H1 (cell line): ENCODE measurements around the gene S1PR3. TPM values are rescaled to one million over a fixed set of nuclear protein-coding genes. Genes with fewer than 3 reads are reported as not detected.

Experiments
- CTCF ChIA-PET: fragments of 300-600 bp; sonication (Branson Sonifier 250); formaldehyde crosslinking; loops from one replicate; lab custom pipeline; 2021; ENCODE audit not compliant: partially characterized antibody; lab: Charles Lee
- POLR2A ChIA-PET: fragments of 300-600 bp; sonication (Branson Sonifier 250); formaldehyde crosslinking; loops from one replicate; lab custom pipeline; 2021; ENCODE audit warnings: inconsistent platforms; ENCODE audit not compliant: partially characterized antibody; lab: Charles Lee
- DNase-seq, 2 experiments: peaks; one replicate each; pipeline versions ENCODE4 v3.0.0 to v3.0.0-alpha.2; 2010 to 2022; ENCODE audit warnings: low spot score in 2 of 2, low read depth in 1 of 2, mixed read lengths in 1 of 2
- FAIRE-seq: peaks from 2 replicates; lab custom pipeline; 2011; peaks lifted over from hg19 to GRCh38; lab: Jason Lieb, UNC
- H2AFZ ChIP-seq: 2 replicates; pipeline ENCODE4 v1.8.1; 2012; ENCODE audit warnings: low read length, inconsistent platforms
- H2AK5ac ChIP-seq: 2 replicates; pipeline ENCODE4 v1.6.1; 2013; ENCODE audit warnings: low read depth, low read length
- H2BK120ac ChIP-seq: replicated peaks from 2 replicates; pipeline ENCODE3; 2013; ENCODE audit warnings: low read depth, low read length, inconsistent platforms
- H2BK12ac ChIP-seq: 2 replicates; pipeline ENCODE4 v1.6.1; 2013; ENCODE audit warnings: low read depth, low read length
- H2BK15ac ChIP-seq: 2 replicates; pipeline ENCODE4 v1.6.1; 2013; ENCODE audit warnings: low read length
- H2BK20ac ChIP-seq: 2 replicates; pipeline ENCODE4 v1.6.1; 2013; ENCODE audit warnings: low read length
- H2BK5ac ChIP-seq: 2 replicates; pipeline ENCODE4 v1.6.1; 2013; ENCODE audit warnings: low read depth, low read length
- H3K14ac ChIP-seq: 2 replicates; pipeline ENCODE4 v1.6.1; 2013; ENCODE audit warnings: inconsistent platforms; ENCODE audit not compliant: insufficient read length
- H3K18ac ChIP-seq: 2 replicates; pipeline ENCODE4 v1.6.1; 2013; ENCODE audit warnings: low read length; ENCODE audit errors: extremely low read depth
- H3K23ac ChIP-seq: 2 replicates; pipeline ENCODE4 v1.6.1; 2013; ENCODE audit warnings: inconsistent platforms; ENCODE audit not compliant: insufficient read length
- H3K23me2 ChIP-seq: 2 replicates; pipeline ENCODE4 v1.6.1; 2013; ENCODE audit warnings: low read depth, low read length
- H3K27ac ChIP-seq: 2 replicates; pipeline ENCODE4 v1.6.1; 2011; ENCODE audit warnings: low read depth, low read length, inconsistent platforms
- H3K27me3 ChIP-seq, 4 experiments: replicated peaks in 1 of 4; 1 replicate in 1 of 4; 2 replicates in 3 of 4; pipeline versions ENCODE4 v1.6.1 to v1.8.1; 2011 to 2013; ENCODE audit warnings: low read length in 3 of 4, mild to moderate bottlenecking in 3 of 4, inconsistent platforms in 2 of 4, mixed read lengths in 2 of 4, moderate library complexity in 1 of 4; ENCODE audit not compliant: control insufficient read depth in 3 of 4, insufficient read depth in 3 of 4; ENCODE audit errors: extremely low read depth in 1 of 4
- H3K36me3 ChIP-seq, 4 experiments: 2 replicates each; pipeline versions ENCODE4 v1.6.1 to v1.8.1; 2011 to 2013; ENCODE audit warnings: mild to moderate bottlenecking in 4 of 4, low read length in 3 of 4, moderate library complexity in 2 of 4, control low read depth in 1 of 4, inconsistent platforms in 1 of 4; ENCODE audit not compliant: insufficient read depth in 4 of 4, control insufficient read depth in 2 of 4
- H3K4ac ChIP-seq: replicated peaks from 2 replicates; pipeline ENCODE3; 2013; ENCODE audit warnings: low read length, low read depth, mixed read lengths, inconsistent platforms; ENCODE audit not compliant: insufficient read length
- H3K4me1 ChIP-seq, 4 experiments: replicated peaks in 1 of 4; 1 replicate in 1 of 4; 2 replicates in 3 of 4; pipeline versions ENCODE4 v1.6.1 to v1.8.1; 2011 to 2013; ENCODE audit warnings: low read length in 3 of 4, inconsistent platforms in 2 of 4, mixed read lengths in 1 of 4; ENCODE audit not compliant: insufficient read depth in 4 of 4, control insufficient read depth in 3 of 4
- H3K4me2 ChIP-seq, 2 experiments: 2 replicates each; pipeline versions ENCODE4 v1.6.1 to v1.8.1; 2011 to 2013; ENCODE audit warnings: low read depth in 2 of 2, low read length in 2 of 2, control low read depth in 1 of 2, inconsistent platforms in 1 of 2, mild to moderate bottlenecking in 1 of 2; ENCODE audit not compliant: insufficient read depth in 1 of 2
- H3K4me3 ChIP-seq, 4 experiments: fragments of 200-600, 300-600 bp in 1 of 4; sonication (generic), shearing (Covaris generic), sonication (Bioruptor Twin) in 1 of 4; 2 replicates each; pipeline versions ENCODE4 v1.5.1 to v1.8.1; 2011 to 2016; ENCODE audit warnings: low read length in 4 of 4, low read depth in 3 of 4, control low read depth in 2 of 4, inconsistent platforms in 2 of 4, mild to moderate bottlenecking in 2 of 4, mixed read lengths in 1 of 4, moderate library complexity in 1 of 4; ENCODE audit not compliant: insufficient read depth in 2 of 4; ENCODE audit errors: extremely low read depth in 1 of 4
- H3K56ac ChIP-seq: replicated peaks from 2 replicates; pipeline ENCODE3; 2013; ENCODE audit warnings: low read depth, mild to moderate bottlenecking, mixed read lengths, low read length, inconsistent platforms; ENCODE audit not compliant: insufficient read length
- H3K79me1 ChIP-seq: 2 replicates; pipeline ENCODE4 v1.6.1; 2013; ENCODE audit warnings: low read depth, low read length, control low read depth
- H3K79me2 ChIP-seq, 2 experiments: 2 replicates each; pipeline versions ENCODE4 v1.6.1 to v1.8.1; 2012 to 2013; ENCODE audit warnings: low read length in 2 of 2, mild to moderate bottlenecking in 2 of 2, inconsistent platforms in 1 of 2; ENCODE audit not compliant: insufficient read depth in 2 of 2, control insufficient read depth in 1 of 2
- H3K9ac ChIP-seq, 4 experiments: replicated peaks in 1 of 4; 1 replicate in 1 of 4; 2 replicates in 3 of 4; pipeline versions ENCODE4 v1.6.1 to v1.8.1; 2011 to 2013; ENCODE audit warnings: low read depth in 3 of 4, low read length in 3 of 4, control low read depth in 2 of 4, mild to moderate bottlenecking in 2 of 4, moderate library complexity in 2 of 4, inconsistent platforms in 1 of 4; ENCODE audit errors: extremely low read depth in 1 of 4
- H3K9me3 ChIP-seq, 2 experiments: 2 replicates each; pipeline versions ENCODE4 v1.6.1 to v1.8.1; 2012 to 2013; ENCODE audit warnings: mild to moderate bottlenecking in 2 of 2, moderate library complexity in 2 of 2, control low read depth in 1 of 2, inconsistent platforms in 1 of 2, low read depth in 1 of 2, low read length in 1 of 2, mixed read lengths in 1 of 2; ENCODE audit not compliant: insufficient read depth in 2 of 2
- H4K20me1 ChIP-seq, 2 experiments: replicated peaks in 1 of 2; 2 replicates each; pipeline versions ENCODE3 to v1.8.1; 2011 to 2013; ENCODE audit warnings: inconsistent platforms in 2 of 2, low read length in 2 of 2, mild to moderate bottlenecking in 1 of 2; ENCODE audit not compliant: insufficient read depth in 2 of 2, control insufficient read depth in 1 of 2
- H4K5ac ChIP-seq: 2 replicates; pipeline ENCODE4 v1.6.1; 2013; ENCODE audit warnings: low read length, low read depth, mixed read lengths, inconsistent platforms; ENCODE audit not compliant: insufficient read length
- H4K8ac ChIP-seq: 2 replicates; pipeline ENCODE4 v1.8.0; 2013; ENCODE audit warnings: mild to moderate bottlenecking, moderate library complexity, low read length, inconsistent platforms; ENCODE audit not compliant: insufficient read depth; ENCODE audit errors: extremely low read depth
- H4K91ac ChIP-seq: replicated peaks from 2 replicates; pipeline ENCODE3; 2013; ENCODE audit warnings: low read length, mixed read lengths, inconsistent platforms; ENCODE audit not compliant: insufficient read length
- CTCF ChIP-seq, 3 experiments: IDR thresholded peaks; 1 replicate in 2 of 3; 2 replicates in 1 of 3; pipeline versions ENCODE4 v1.5.1 to v1.6.1; 2011; ENCODE audit warnings: low read length in 3 of 3, mild to moderate bottlenecking in 3 of 3, inconsistent platforms in 2 of 3, low read depth in 1 of 3, moderate library complexity in 1 of 3; ENCODE audit not compliant: insufficient read depth in 1 of 3; ENCODE audit errors: control extremely low read depth in 1 of 3
- EZH2 ChIP-seq: fragments of 200-600 bp; sonication (generic); IDR thresholded peaks from 2 replicates; pipeline ENCODE4 v1.7.1; 2012; ENCODE audit warnings: low read depth, mild to moderate bottlenecking, moderate library complexity, low read length, inconsistent platforms; ENCODE audit not compliant: severe bottlenecking
- HDAC6 ChIP-seq: IDR thresholded peaks from one replicate; pipeline ENCODE4 v1.7.1; 2012; ENCODE audit warnings: low read depth, mild to moderate bottlenecking, inconsistent platforms, low read length, moderate library complexity
- PHF8 ChIP-seq: fragments of 200-600 bp; sonication (generic); conservative IDR thresholded peaks from 2 replicates; pipeline ENCODE4 v1.7.1; 2012; ENCODE audit warnings: low read depth, mild to moderate bottlenecking, inconsistent platforms, low read length, moderate library complexity
- SP2 ChIP-seq: IDR thresholded peaks from 2 replicates; pipeline ENCODE4 v1.6.1; 2012; ENCODE audit warnings: mild to moderate bottlenecking, low read length, inconsistent platforms
- polyA plus RNA-seq, 7 experiments: library from polyadenylated mRNA; depleted of rRNA in 3 of 7; stranded (reverse) in 5 of 7; unstranded in 2 of 7; fragments of >200 nt in 5 of 7; fragments of 200-250 nt in 2 of 7; gene quantifications; 1 replicate in 5 of 7; 2 replicates in 1 of 7; 4 replicates in 1 of 7; pipeline versions ENCODE4 v1.2.1 to v1.2.3, GENCODE V29; 2011 to 2013; ENCODE audit warnings: missing spikeins in 2 of 7, mixed read lengths in 2 of 7
- total RNA-seq: library from RNA; stranded (reverse); fragmentation: NEBNext Ultra II Directional; extraction: Animal tissue kit (Norgen Biotek cat#: 25700); gene quantifications from 2 replicates; pipeline ENCODE4 v1.2.1, GENCODE V29; 2021

The S1PR3 gene
- total and polyA plus RNA-seq, 2 of the 8 experiments (the other 6 are each of a cell fraction or from before 2014, with no cell fraction given): 3.7 to 6.4 TPM

- Histone ChIP-seq H3K4me1 (peaks cover 0 to 7% (median 1%) of the 10 kb centered on the region in 4 experiments; a peak in 3 of 7 replicates), H3K9ac (no peak overlapping the region), H2BK15ac (no peak overlapping the region), H3K79me2 (no peaks in the 10 kb centered on the region), H3K4me2 (no peak overlapping the region), H3K18ac (no peak overlapping the region), H4K91ac (no peak overlapping the region), H4K5ac (no peak overlapping the region), H3K4me3 (no peak overlapping the region), H3K79me1 (no peaks in the 10 kb centered on the region), H3K36me3 (no peaks in the 10 kb centered on the region), H3K9me3 (no peaks in the 10 kb centered on the region), H2AFZ (no peak overlapping the region), H2BK12ac (no peak overlapping the region), H3K27ac (no peak overlapping the region), H2BK120ac (no peak overlapping the region), H2BK5ac (no peak overlapping the region), H4K8ac (no peak overlapping the region), H2BK20ac (no peak overlapping the region), H4K20me1 (no peaks in the 10 kb centered on the region), H3K56ac (no peak overlapping the region), H3K14ac (no peak overlapping the region), H2AK5ac (no peak overlapping the region), H3K23ac (no peak overlapping the region), H3K27me3 (no peaks in the 10 kb centered on the region), H3K23me2 (no peaks in the 10 kb centered on the region), H3K4ac (no peak overlapping the region)
- ChIA-PET POLR2A (no interaction called here), CTCF (no interaction called here)
- no peak for TF ChIP-seq EZH2
- no peak for TF ChIP-seq HDAC6
- TF ChIP-seq SP2: no peak
- no peak for TF ChIP-seq PHF8
- no peak for TF ChIP-seq CTCF (IDR thresholded peaks at IDR 0.05; ENCODE audit: control extremely low read depth in 1 of 3, insufficient read depth in 1 of 3, low read depth in 1 of 3, low read length in 3 of 3)
- no peak for DNase-seq
- FAIRE-seq: no peak
Measured at GRCh38 chr9:89025553-89025952, 34.3 kb downstream of the S1PR3 start.
